Breast epithelium (tissue), 3 donors: Measurements from ENCODE around the gene ITPR1.

Experiments used
- CTCF ChIP-seq, 3 donors: fragments of 450-650 bp; IDR thresholded peaks; one replicate each; pipeline ENCODE4 v1.5.1; 2016 to 2017; ENCODE audit warnings: antibody characterized with exemption in 3 of 3, mild to moderate bottlenecking in 3 of 3, moderate library complexity in 3 of 3
- POLR2A ChIP-seq: fragments of 450-650 bp; IDR thresholded peaks from one replicate; pipeline ENCODE4 v1.6.1; 2016; ENCODE audit warnings: antibody characterized with exemption, mild to moderate bottlenecking, moderate library complexity

GRCh38 chr3:4829031-4829394 lies 335.9 kb downstream of the ITPR1 start:
- no peak for TF ChIP-seq CTCF (IDR thresholded peaks at IDR 0.05)
- TF ChIP-seq POLR2A, result no peak
